Stomach (tissue), 9 donors: ENCODE data around the gene ARID1B. TPM values are rescaled to one million over a fixed set of nuclear protein-coding genes. Genes with fewer than 3 reads are reported as not detected.
A peak's percentile ranks its signal among the peaks of the same experiment; 100 is the strongest.

Source experiments
- DNase-seq, 2 donors: peaks; one replicate each; pipeline versions ENCODE4 v3.0.0 to v3.0.0-alpha.2; 2013 to 2019
- H3K27ac ChIP-seq, 5 donors: fragments of 200-600 bp in 4 of 5; sonication (generic) in 4 of 5; one replicate each; pipeline ENCODE4 v1.5.1; 2013 to 2019; ENCODE audit warnings: mild to moderate bottlenecking in 1 of 5, moderate library complexity in 1 of 5
- H3K27me3 ChIP-seq, 3 donors: fragments of 200-600 bp; sonication (generic); one replicate each; pipeline ENCODE4 v1.5.1; 2017 to 2019; ENCODE audit warnings: mixed run types in 1 of 3
- H3K36me3 ChIP-seq, 4 donors: fragments of 200-600 bp; sonication (generic); 1 replicate in 3 of 4; 2 replicates in 1 of 4; pipeline ENCODE4 v1.5.1; 2016 to 2019
- H3K4me1 ChIP-seq, 4 donors: fragments of 200-600 bp; sonication (generic); one replicate each; pipeline ENCODE4 v1.5.1; 2016 to 2019
- H3K4me3 ChIP-seq, 4 donors: fragments of 200-600 bp; sonication (generic) in 3 of 4; one replicate each; pipeline ENCODE4 v1.5.1; 2016 to 2019; ENCODE audit warnings: mild to moderate bottlenecking in 1 of 4
- H3K9me3 ChIP-seq, 4 donors: fragments of 200-600 bp; sonication (generic); one replicate each; pipeline ENCODE4 v1.5.1; 2016 to 2019
- CTCF ChIP-seq, 7 experiments: fragments of 450-650 bp in 4 of 7; fragments of 200-600 bp in 3 of 7; sonication (generic) in 3 of 7; IDR thresholded peaks; one replicate each; pipeline ENCODE4 v1.5.1; 2016 to 2019; ENCODE audit warnings: antibody characterized with exemption in 7 of 7, control low read depth in 2 of 7, mild to moderate bottlenecking in 1 of 7
- EP300 ChIP-seq: sonication (generic); formaldehyde crosslinking; IDR thresholded peaks from one replicate; pipeline ENCODE4 v1.6.1; 2017; ENCODE audit warnings: antibody characterized with exemption
- POLR2A ChIP-seq, 4 donors: fragments of 450-650 bp; IDR thresholded peaks; one replicate each; pipeline ENCODE4 v1.6.1; 2016; ENCODE audit warnings: antibody characterized with exemption in 4 of 4, control low read depth in 2 of 4, mild to moderate bottlenecking in 1 of 4, moderate library complexity in 1 of 4
- POLR2AphosphoS5 ChIP-seq, 3 donors: sonication (generic); formaldehyde crosslinking; IDR thresholded peaks; one replicate each; pipeline ENCODE4 v1.6.1; 2016; ENCODE audit warnings: antibody characterized with exemption in 3 of 3
- WGBS, 5 donors: extraction: QIAGEN DNeasy Blood & Tissue Kit in 3 of 5; methylation state at CpG; one replicate each; pipeline versions ENCODE4 v1.1.5 to v1.1.7; 2013 to 2018; 5-methylcytosine and 5-hydroxymethylcytosine counted together
- intact Hi-C: fragments of 100-400 bp; cut with DNase I; formaldehyde crosslinking; loops from one replicate; pipeline ENCODE4 v1.15.1; 2023; ENCODE audit warnings: low total_unique reads
- polyA plus RNA-seq, 3 donors: library from polyadenylated mRNA; stranded (reverse); fragments of 200-250 nt; gene quantifications; one replicate each; pipeline ENCODE4 v1.2.3, GENCODE V29; 2013
- total RNA-seq, 5 donors: library from RNA; depleted of rRNA; stranded (reverse); fragments of >200 nt; gene quantifications; one replicate each; pipeline versions ENCODE4 v1.1.0 to v1.2.3, GENCODE V29; 2014 to 2016
- donor health status: healthy with polysubstance abuse.
- donor health status: Bipolar disorder and iron deficiency.
- donor health status: healthy.

ARID1B gene
- total and polyA plus RNA-seq, 8 donors: 8.8 to 183 (median 48.3) TPM

GRCh38 chr6:157133856-157134255 is 356.7 kb downstream of the ARID1B start:
- no peak overlapping the region for H3K4me3 ChIP-seq
- TF ChIP-seq EP300 (no peak), POLR2A (IDR thresholded peaks at IDR 0.05) (no peak), CTCF (IDR thresholded peaks at IDR 0.05) (no peak)
- H3K9me3 ChIP-seq: no peaks in the 10 kb centered on the region
- no peaks in the 10 kb centered on the region for H3K27me3 ChIP-seq
- DNase-seq: no peak
- peaks cover 3 to 44% (median 43%) of the 10 kb centered on the region in 4 donors for H3K36me3 ChIP-seq
- peaks cover 0 to 21% (median 11%) of the 10 kb centered on the region in 4 donors for H3K4me1 ChIP-seq
- no peak overlapping the region for H3K27ac ChIP-seq
- 73 to 95% (median 84%) methylated on average over 2 of the region's 2 CpGs for WGBS, 5 donors
- intact Hi-C loops: no loop called here

- WGBS, 5 donors: 49 to 64% (median 51%) methylated on average over 7 of the region's 7 CpGs
- intact Hi-C loops: no loop called here
- no peak for DNase-seq
- Histone ChIP-seq H3K9me3 (no peaks in the 10 kb centered on the region), H3K27me3 (no peaks in the 10 kb centered on the region), H3K36me3 (peaks cover 3 to 50% (median 47%) of the 10 kb centered on the region in 4 donors), H3K4me1 (peaks cover 0 to 14% (median 7%) of the 10 kb centered on the region in 4 donors), H3K27ac (no peak overlapping the region), H3K4me3 (no peak overlapping the region)
- TF ChIP-seq CTCF (IDR thresholded peaks at IDR 0.05) (no peak), POLR2A (IDR thresholded peaks at IDR 0.05) (no peak), EP300 (no peak), POLR2AphosphoS5 (IDR thresholded peaks at IDR 0.05) (peak in 1 of 3 donors; percentile 71)
Measured at GRCh38 chr6:157134402-157135047, 357.3 kb downstream of the ARID1B start.

- DNase-seq: no peak
- intact Hi-C loops: no loop called here
- H3K4me3 ChIP-seq: no peak overlapping the region
- H3K27me3 ChIP-seq: no peaks in the 10 kb centered on the region
- H3K4me1 ChIP-seq: peaks cover 0 to 8% (median 3%) of the 10 kb centered on the region in 4 donors
- 72 to 92% (median 89%) methylated on average over 1 of the region's 1 CpG for WGBS, 5 donors
- H3K27ac ChIP-seq: no peak overlapping the region
- H3K36me3 ChIP-seq: peaks cover 3 to 62% (median 58%) of the 10 kb centered on the region in 4 donors
- TF ChIP-seq EP300: no peak
- no peak for TF ChIP-seq CTCF (IDR thresholded peaks at IDR 0.05)
- TF ChIP-seq POLR2A (IDR thresholded peaks at IDR 0.05): no peak
- TF ChIP-seq POLR2AphosphoS5 (IDR thresholded peaks at IDR 0.05): no peak
- H3K9me3 ChIP-seq: no peaks in the 10 kb centered on the region
Measured at GRCh38 chr6:157135691-157136090, 358.5 kb downstream of the ARID1B start.

- Histone ChIP-seq H3K27me3 (no peaks in the 10 kb centered on the region), H3K36me3 (peaks cover 3 to 75% (median 70%) of the 10 kb centered on the region in 4 donors), H3K4me1 (peaks cover 0 to 8% (median 3%) of the 10 kb centered on the region in 4 donors), H3K27ac (no peak overlapping the region), H3K4me3 (no peak overlapping the region), H3K9me3 (no peaks in the 10 kb centered on the region)
- intact Hi-C loops: no loop called here
- WGBS, 5 donors: 82 to 96% (median 86%) methylated on average over 2 of the region's 2 CpGs
- TF ChIP-seq CTCF (IDR thresholded peaks at IDR 0.05): no peak
- TF ChIP-seq POLR2A (IDR thresholded peaks at IDR 0.05): no peak
- no peak for TF ChIP-seq EP300
- TF ChIP-seq POLR2AphosphoS5 (IDR thresholded peaks at IDR 0.05): no peak
- no peak for DNase-seq
Measured at GRCh38 chr6:157137501-157137900, 360.3 kb downstream of the ARID1B start.
